KMS-11 (cell line): ENCODE results near the gene GLIS1.

Experiments
- H2AFZ ChIP-seq: fragments of 200-600 bp; sonication (generic); 2 replicates; pipeline ENCODE4 v1.6.1; 2016; ENCODE audit warnings: antibody characterized with exemption, mixed run types, low read depth
- H3K27ac ChIP-seq: fragments of 200-600 bp; sonication (generic); 2 replicates; pipeline ENCODE4 v1.6.1; 2016; ENCODE audit warnings: mild to moderate bottlenecking, mixed run types
- H3K27me3 ChIP-seq: fragments of 200-600 bp; sonication (generic); 2 replicates; pipeline ENCODE4 v1.6.1; 2017; ENCODE audit warnings: mild to moderate bottlenecking, low read depth, mixed run types, moderate library complexity; ENCODE audit not compliant: insufficient read depth
- H3K36me3 ChIP-seq: fragments of 200-600 bp; sonication (generic); 2 replicates; pipeline ENCODE4 v1.6.1; 2017; ENCODE audit warnings: mild to moderate bottlenecking, mixed run types; ENCODE audit not compliant: insufficient read depth
- H3K4me1 ChIP-seq: fragments of 200-600 bp; sonication (generic); 2 replicates; pipeline ENCODE4 v1.6.1; 2016; ENCODE audit warnings: mild to moderate bottlenecking, low read depth, mixed run types; ENCODE audit not compliant: poor library complexity, severe bottlenecking
- H3K4me2 ChIP-seq: fragments of 200-600 bp; sonication (generic); 2 replicates; pipeline ENCODE4 v1.7.0; 2016; ENCODE audit warnings: mild to moderate bottlenecking, mixed run types
- H3K4me3 ChIP-seq: fragments of 200-600 bp; sonication (generic); IDR thresholded peaks from 2 replicates; pipeline ENCODE4 v1.6.1; 2017; ENCODE audit warnings: low read depth, low read length, mixed read lengths; ENCODE audit not compliant: insufficient read depth
- H3K79me2 ChIP-seq: fragments of 200-600 bp; sonication (generic); 2 replicates; pipeline ENCODE4 v1.6.1; 2016; ENCODE audit warnings: low read depth, mixed run types; ENCODE audit not compliant: insufficient read depth
- H3K9ac ChIP-seq: fragments of 200-600 bp; sonication (generic); 2 replicates; pipeline ENCODE4 v1.6.1; 2016; ENCODE audit warnings: mild to moderate bottlenecking, mixed run types
- H4K20me1 ChIP-seq: fragments of 200-600 bp; sonication (generic); 2 replicates; pipeline ENCODE4 v1.6.1; 2016; ENCODE audit warnings: mild to moderate bottlenecking, mixed run types; ENCODE audit not compliant: insufficient read depth
- CTCF ChIP-seq: fragments of 200-600 bp; sonication (generic); conservative IDR thresholded peaks from 2 replicates; pipeline ENCODE4 v1.6.1; 2017; ENCODE audit warnings: low read depth, mild to moderate bottlenecking, antibody characterized with exemption, low read length, moderate library complexity, mixed read lengths

Gene GLIS1

GRCh38 chr1:53579221-53580008 lies 159.5 kb downstream of the GLIS1 start:
- H3K4me1 ChIP-seq = peaks cover 29% of the 10 kb centered on the region
- H4K20me1 ChIP-seq = no peaks in the 10 kb centered on the region
- H3K27ac ChIP-seq = no peak overlapping the region
- no peak for TF ChIP-seq CTCF
- no peak overlapping the region for H3K9ac ChIP-seq
- H3K27me3 ChIP-seq = no peaks in the 10 kb centered on the region
- no peak overlapping the region for H2AFZ ChIP-seq
- no peaks in the 10 kb centered on the region for H3K36me3 ChIP-seq
- H3K4me2 ChIP-seq = no peak overlapping the region
- no peak overlapping the region for H3K4me3 ChIP-seq
- no peaks in the 10 kb centered on the region for H3K79me2 ChIP-seq

GRCh38 chr1:53578358-53578757 lies 160.6 kb downstream of the GLIS1 start:
- Histone ChIP-seq H2AFZ (no peak overlapping the region), H4K20me1 (no peaks in the 10 kb centered on the region), H3K79me2 (no peaks in the 10 kb centered on the region), H3K4me3 (no peak overlapping the region), H3K4me2 (no peak overlapping the region), H3K27me3 (no peaks in the 10 kb centered on the region), H3K27ac (no peak overlapping the region), H3K9ac (no peak overlapping the region), H3K36me3 (no peaks in the 10 kb centered on the region), H3K4me1 (peaks cover 22% of the 10 kb centered on the region)
- TF ChIP-seq CTCF = no peak

- H3K79me2 ChIP-seq = no peaks in the 10 kb centered on the region
- H3K27me3 ChIP-seq = no peaks in the 10 kb centered on the region
- peaks cover 16% of the 10 kb centered on the region for H3K4me1 ChIP-seq
These were observed 161.2 kb downstream of the GLIS1 start for GRCh38 chr1:53577761-53578100.

DNA sequence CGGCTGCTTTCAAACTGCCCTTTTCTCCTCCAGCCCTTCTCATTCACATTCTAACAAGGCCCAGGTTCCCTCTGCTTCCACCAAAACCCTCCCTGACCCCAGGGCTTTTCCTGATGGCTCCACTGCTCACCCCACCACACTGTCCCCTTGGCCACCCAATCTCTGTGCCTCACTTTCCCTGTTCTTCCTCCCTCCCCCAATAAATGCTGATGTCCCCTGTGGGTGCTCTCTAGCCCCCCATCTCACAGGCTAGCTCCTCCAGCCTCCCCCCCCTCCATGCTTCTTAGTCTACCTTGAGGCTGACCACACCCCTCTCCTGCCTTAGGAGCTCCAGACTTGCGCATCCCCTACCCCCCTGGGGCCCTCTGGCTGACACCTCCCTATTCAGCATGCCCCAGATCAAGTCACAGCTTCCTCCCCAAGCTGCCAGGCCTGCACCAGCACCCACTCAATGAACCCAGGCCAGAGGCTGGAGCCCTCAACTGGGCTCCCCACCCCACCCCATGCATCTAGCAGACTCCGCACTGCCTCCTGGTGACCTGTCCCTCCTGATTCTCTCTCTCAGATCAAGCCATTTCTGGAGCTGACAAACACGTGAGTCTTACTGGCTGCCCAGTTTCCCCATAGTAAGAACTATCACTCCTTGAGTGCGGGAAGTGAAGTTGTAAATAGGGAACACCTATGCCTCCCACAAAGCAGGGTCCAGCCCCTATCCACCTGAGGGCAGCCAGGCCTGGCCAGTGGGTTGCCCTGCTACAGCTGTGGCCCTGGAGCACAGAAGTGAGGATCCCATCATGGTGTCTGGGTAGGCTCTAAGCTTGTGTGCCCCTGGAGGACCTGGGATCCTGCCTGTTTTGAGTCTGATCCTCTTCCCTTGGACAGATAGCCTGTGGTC lies 161.9 kb downstream of the GLIS1 start:
- H2AFZ ChIP-seq = no peak overlapping the region
- no peak overlapping the region for H3K4me3 ChIP-seq
- TF ChIP-seq CTCF = no peak
- no peaks in the 10 kb centered on the region for H4K20me1 ChIP-seq
- H3K4me1 ChIP-seq = peaks cover 10% of the 10 kb centered on the region
- H3K4me2 ChIP-seq = no peak overlapping the region
- H3K27ac ChIP-seq = no peak overlapping the region
- H3K27me3 ChIP-seq = no peaks in the 10 kb centered on the region
- H3K9ac ChIP-seq = no peak overlapping the region
- no peaks in the 10 kb centered on the region for H3K36me3 ChIP-seq
- no peaks in the 10 kb centered on the region for H3K79me2 ChIP-seq

More at GRCh38 chr1:53577761-53578100, 161.2 kb downstream of the GLIS1 start:
- H3K36me3 ChIP-seq = no peaks in the 10 kb centered on the region
- no peaks in the 10 kb centered on the region for H4K20me1 ChIP-seq
- no peak overlapping the region for H2AFZ ChIP-seq
- H3K4me3 ChIP-seq = no peak overlapping the region
- H3K4me2 ChIP-seq = no peak overlapping the region
- no peak overlapping the region for H3K27ac ChIP-seq
- TF ChIP-seq CTCF = no peak
- H3K9ac ChIP-seq = no peak overlapping the region
